Glutamatergic neuron (in vitro differentiated cells): ENCODE data around the gene CRYBB1. TPM values are rescaled to one million over a fixed set of nuclear protein-coding genes. Genes with fewer than 3 reads are reported as not detected.

Experiments used
- DNase-seq: peaks from one replicate; pipeline ENCODE4 v3.0.0; 2022
- H3K27ac Mint-ChIP-seq: one replicate; pipeline ENCODE4 v1.8.0; 2020; ENCODE audit warnings: mild to moderate bottlenecking, mixed read lengths, inconsistent platforms; ENCODE audit not compliant: unreplicated experiment
- H3K27me3 Mint-ChIP-seq: one replicate; pipeline ENCODE4 v1.8.0; 2020; ENCODE audit warnings: mild to moderate bottlenecking, moderate library complexity, mixed read lengths, inconsistent platforms; ENCODE audit not compliant: unreplicated experiment
- H3K36me3 Mint-ChIP-seq: one replicate; pipeline ENCODE4 v1.8.0; 2020; ENCODE audit warnings: mild to moderate bottlenecking, mixed read lengths, inconsistent platforms; ENCODE audit not compliant: unreplicated experiment
- H3K4me1 Mint-ChIP-seq: one replicate; pipeline ENCODE4 v1.8.0; 2020; ENCODE audit warnings: mild to moderate bottlenecking, low read depth, mixed read lengths, inconsistent platforms; ENCODE audit not compliant: unreplicated experiment
- H3K4me3 Mint-ChIP-seq: one replicate; pipeline ENCODE4 v1.8.0; 2020; ENCODE audit warnings: mild to moderate bottlenecking, mixed read lengths, inconsistent platforms; ENCODE audit not compliant: unreplicated experiment
- H3K9me3 Mint-ChIP-seq: one replicate; pipeline ENCODE4 v1.8.0; 2020; ENCODE audit warnings: mild to moderate bottlenecking, moderate library complexity, mixed read lengths, inconsistent platforms; ENCODE audit not compliant: unreplicated experiment
- CTCF ChIP-seq: fragments of 200-600 bp; sonication (generic); IDR thresholded peaks from one replicate; pipeline ENCODE4 v1.5.0; 2021; ENCODE audit not compliant: partially characterized antibody, unreplicated experiment
- total RNA-seq: library from RNA; stranded (reverse); fragmentation: NEBNext Ultra II Directional; extraction: Animal tissue kit (Norgen Biotek cat#: 25700); gene quantifications from one replicate; pipeline ENCODE4 v1.2.1, GENCODE V29; 2021; ENCODE audit not compliant: unreplicated experiment

CRYBB1 gene
- total RNA-seq, 1 donor from 2014 or later = not detected

GRCh38 chr22:26601726-26602125 is 16.1 kb downstream of the CRYBB1 start:
- Mint-ChIP-seq H3K36me3 (no peaks in the 10 kb centered on the region), H3K4me1 (no peaks in the 10 kb centered on the region), H3K9me3 (no peaks in the 10 kb centered on the region), H3K4me3 (no peak overlapping the region), H3K27me3 (no peaks in the 10 kb centered on the region), H3K27ac (no peak overlapping the region)
- no peak for DNase-seq
- TF ChIP-seq CTCF = no peak

GRCh38 chr22:26599505-26599904 is 18.3 kb downstream of the CRYBB1 start:
- no peak for TF ChIP-seq CTCF
- H3K4me1 Mint-ChIP-seq = no peaks in the 10 kb centered on the region
- no peak overlapping the region for H3K27ac Mint-ChIP-seq
- DNase-seq = no peak
- no peaks in the 10 kb centered on the region for H3K27me3 Mint-ChIP-seq
- no peaks in the 10 kb centered on the region for H3K36me3 Mint-ChIP-seq
- no peak overlapping the region for H3K4me3 Mint-ChIP-seq
- H3K9me3 Mint-ChIP-seq = no peaks in the 10 kb centered on the region

GRCh38 chr22:26597480-26597879 is 20.3 kb downstream of the CRYBB1 start:
- no peak for DNase-seq
- TF ChIP-seq CTCF = no peak
- Mint-ChIP-seq H3K4me1 (no peaks in the 10 kb centered on the region), H3K27me3 (peaks cover 3% of the 10 kb centered on the region), H3K27ac (no peak overlapping the region), H3K4me3 (no peak overlapping the region), H3K36me3 (no peaks in the 10 kb centered on the region), H3K9me3 (no peaks in the 10 kb centered on the region)

DNA sequence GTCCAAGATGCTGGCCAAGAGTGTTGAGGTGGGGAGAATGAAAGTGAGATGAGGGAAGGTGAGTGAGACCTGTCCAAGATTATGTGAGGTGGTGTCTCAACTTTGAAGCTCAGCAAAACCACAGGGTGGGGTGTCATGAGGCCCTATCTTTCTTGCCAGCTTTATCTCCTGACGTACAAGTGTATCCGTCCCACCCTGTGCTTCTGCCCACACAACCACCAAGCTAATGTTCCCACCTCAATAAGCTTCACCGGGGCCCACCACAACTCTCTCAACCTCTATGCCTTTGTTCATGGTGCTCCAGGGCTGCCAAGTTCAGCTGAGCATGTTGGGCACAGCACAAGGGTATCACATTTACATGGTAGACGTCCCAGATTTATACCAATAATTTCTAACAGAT is 20.8 kb downstream of the CRYBB1 start:
- TF ChIP-seq CTCF = no peak
- no peaks in the 10 kb centered on the region for H3K36me3 Mint-ChIP-seq
- no peak overlapping the region for H3K27ac Mint-ChIP-seq
- no peaks in the 10 kb centered on the region for H3K4me1 Mint-ChIP-seq
- DNase-seq = no peak
- H3K9me3 Mint-ChIP-seq = no peaks in the 10 kb centered on the region
- H3K4me3 Mint-ChIP-seq = no peak overlapping the region
- H3K27me3 Mint-ChIP-seq = peaks cover 3% of the 10 kb centered on the region

DNA sequence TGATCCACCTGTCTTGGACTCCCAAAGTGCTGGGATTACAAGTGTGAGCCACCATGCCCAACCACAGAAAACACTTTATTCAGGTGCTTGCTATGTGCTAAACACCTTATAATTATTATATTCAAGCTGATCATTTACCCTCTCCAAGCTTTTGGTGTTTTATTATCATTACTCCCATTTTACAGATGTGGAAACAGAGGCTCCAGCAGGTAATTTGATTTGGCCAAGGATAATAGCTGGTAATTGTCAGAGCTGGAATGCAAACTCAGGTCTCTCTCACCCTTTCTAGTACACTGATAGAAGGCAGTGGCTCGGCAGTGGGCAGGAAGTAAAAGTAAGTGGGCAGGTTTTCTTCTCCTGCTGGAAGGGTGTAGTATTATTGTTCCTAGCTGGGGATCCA is 24.1 kb downstream of the CRYBB1 start:
- Mint-ChIP-seq H3K9me3 (peaks cover 3% of the 10 kb centered on the region), H3K27ac (no peak overlapping the region), H3K27me3 (peaks cover 3% of the 10 kb centered on the region), H3K4me3 (no peak overlapping the region), H3K36me3 (no peaks in the 10 kb centered on the region), H3K4me1 (no peaks in the 10 kb centered on the region)
- TF ChIP-seq CTCF = no peak
- DNase-seq = no peak
